SU-DHL-6 (cell line): ENCODE results near the gene HPS4.

Experiments
- H2AFZ ChIP-seq: fragments of 200-600 bp; sonication (generic); 2 replicates; pipeline ENCODE4 v1.6.1; 2014; ENCODE audit warnings: low read depth, mild to moderate bottlenecking, moderate library complexity, mixed read lengths, antibody characterized with exemption, low read length; ENCODE audit not compliant: severe bottlenecking
- H3F3A ChIP-seq: fragments of 200-600 bp; shearing (Covaris generic); 2 replicates; pipeline ENCODE4 v1.6.0; 2016; ENCODE audit warnings: antibody characterized with exemption, mild to moderate bottlenecking; ENCODE audit not compliant: insufficient read depth
- H3K27ac ChIP-seq: fragments of 200-600 bp; sonication (generic); 2 replicates; pipeline ENCODE4 v1.5.1; 2016; ENCODE audit warnings: low read depth, mild to moderate bottlenecking, low read length, moderate library complexity, mixed read lengths
- H3K27me3 ChIP-seq: fragments of 200-600 bp; sonication (generic), shearing (Covaris generic); 2 replicates; pipeline ENCODE4 v1.6.0; 2014; ENCODE audit warnings: mild to moderate bottlenecking, low read length
- H3K36me3 ChIP-seq: fragments of 200-600 bp; sonication (generic); 2 replicates; pipeline ENCODE4 v1.6.1; 2014; ENCODE audit warnings: mild to moderate bottlenecking, low read length, mixed read lengths
- H3K4me2 ChIP-seq: fragments of 300-600, 200-600 bp; shearing (Covaris generic), sonication (generic); 2 replicates; pipeline ENCODE4 v1.6.0; 2014; ENCODE audit warnings: low read length, low read depth, mild to moderate bottlenecking; ENCODE audit not compliant: poor library complexity, severe bottlenecking
- H3K4me3 ChIP-seq: fragments of 200-600 bp; sonication (generic); 2 replicates; pipeline ENCODE4 v1.5.1; 2014; ENCODE audit warnings: antibody characterized with exemption, low read length, mild to moderate bottlenecking, mixed read lengths; ENCODE audit not compliant: insufficient read depth, poor library complexity, severe bottlenecking
- H3K79me2 ChIP-seq: fragments of 200-600 bp; sonication (generic); 2 replicates; pipeline ENCODE4 v1.6.1; 2014; ENCODE audit warnings: mild to moderate bottlenecking, low read length, moderate library complexity; ENCODE audit not compliant: insufficient read depth
- H3K9ac ChIP-seq: fragments of 200-600 bp; sonication (generic); 2 replicates; pipeline ENCODE4 v1.7.0; 2014; ENCODE audit warnings: mild to moderate bottlenecking, low read length
- H3K9me2 ChIP-seq: fragments of 200-600 bp; sonication (generic); replicated peaks from 2 replicates; pipeline ENCODE4 v1.6.1; 2014; ENCODE audit warnings: low read length; ENCODE audit not compliant: insufficient read depth
- H3K9me3 ChIP-seq: fragments of 200-600 bp; sonication (generic); 2 replicates; pipeline ENCODE4 v1.6.1; 2014; ENCODE audit warnings: low read length, mixed read lengths; ENCODE audit not compliant: insufficient read depth
- H4K20me1 ChIP-seq: fragments of 200-600 bp; sonication (generic); 2 replicates; pipeline ENCODE4 v1.6.1; 2014; ENCODE audit warnings: low read depth, mild to moderate bottlenecking, antibody characterized with exemption, low read length, moderate library complexity, mixed read lengths
- EZH2phosphoT487 ChIP-seq: fragments of 200-600 bp; sonication (generic), shearing (Covaris generic); conservative IDR thresholded peaks from 2 replicates; pipeline ENCODE4 v1.6.1; 2018; ENCODE audit warnings: mild to moderate bottlenecking, antibody characterized with exemption, low read length, moderate library complexity, mixed read lengths
- TF ChIP-seq, protein P1 (sequence below): fragments of 200-600 bp; sonication (generic); IDR thresholded peaks from one replicate; pipeline ENCODE4 v1.5.1; 2017; ENCODE audit warnings: antibody characterized with exemption, mild to moderate bottlenecking, low read length, moderate library complexity; ENCODE audit not compliant: insufficient read depth, poor library complexity, severe bottlenecking

The HPS4 gene

DNA sequence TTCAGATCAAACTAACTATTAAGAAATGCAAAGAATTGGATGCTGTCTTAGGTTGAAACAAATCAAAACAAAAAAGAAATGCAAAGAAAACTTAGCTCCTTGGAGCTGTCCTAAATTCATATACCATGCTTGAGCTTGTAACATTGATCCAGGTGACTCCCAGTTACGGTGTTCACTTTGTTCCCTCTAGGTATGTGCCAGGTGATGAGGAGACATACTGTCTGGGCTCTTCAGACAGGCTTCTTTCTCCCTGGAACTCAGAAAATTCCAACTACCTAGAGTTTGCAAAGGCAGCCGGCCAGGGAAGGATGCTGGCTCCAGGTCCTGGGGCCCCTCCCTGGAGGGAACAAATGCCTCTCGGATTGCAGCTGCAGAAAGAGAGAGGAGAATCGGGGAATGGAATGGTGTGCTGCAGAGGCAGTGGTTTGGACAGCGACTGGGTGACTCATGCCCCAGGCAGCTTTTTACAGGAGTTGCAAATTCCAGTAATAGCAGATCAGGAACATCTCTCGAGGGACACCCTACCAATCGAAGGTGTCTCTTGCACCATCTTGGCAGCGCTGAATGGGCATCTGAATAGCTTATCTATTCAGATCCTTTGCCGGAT is 66.8 kb downstream of the HPS4 start:
- Histone ChIP-seq H4K20me1 (no peaks in the 10 kb centered on the region), H3K9ac (no peak overlapping the region), H3K27me3 (no peaks in the 10 kb centered on the region), H3F3A (no peaks in the 10 kb centered on the region), H3K79me2 (no peaks in the 10 kb centered on the region), H3K4me2 (no peak overlapping the region), H3K4me3 (no peak overlapping the region), H3K36me3 (no peaks in the 10 kb centered on the region), H3K9me3 (no peaks in the 10 kb centered on the region), H3K9me2 (no peaks in the 10 kb centered on the region), H3K27ac (no peak overlapping the region), H2AFZ (no peak overlapping the region)
- TF ChIP-seq EZH2phosphoT487, result no peak
- TF ChIP-seq, protein P1, sequence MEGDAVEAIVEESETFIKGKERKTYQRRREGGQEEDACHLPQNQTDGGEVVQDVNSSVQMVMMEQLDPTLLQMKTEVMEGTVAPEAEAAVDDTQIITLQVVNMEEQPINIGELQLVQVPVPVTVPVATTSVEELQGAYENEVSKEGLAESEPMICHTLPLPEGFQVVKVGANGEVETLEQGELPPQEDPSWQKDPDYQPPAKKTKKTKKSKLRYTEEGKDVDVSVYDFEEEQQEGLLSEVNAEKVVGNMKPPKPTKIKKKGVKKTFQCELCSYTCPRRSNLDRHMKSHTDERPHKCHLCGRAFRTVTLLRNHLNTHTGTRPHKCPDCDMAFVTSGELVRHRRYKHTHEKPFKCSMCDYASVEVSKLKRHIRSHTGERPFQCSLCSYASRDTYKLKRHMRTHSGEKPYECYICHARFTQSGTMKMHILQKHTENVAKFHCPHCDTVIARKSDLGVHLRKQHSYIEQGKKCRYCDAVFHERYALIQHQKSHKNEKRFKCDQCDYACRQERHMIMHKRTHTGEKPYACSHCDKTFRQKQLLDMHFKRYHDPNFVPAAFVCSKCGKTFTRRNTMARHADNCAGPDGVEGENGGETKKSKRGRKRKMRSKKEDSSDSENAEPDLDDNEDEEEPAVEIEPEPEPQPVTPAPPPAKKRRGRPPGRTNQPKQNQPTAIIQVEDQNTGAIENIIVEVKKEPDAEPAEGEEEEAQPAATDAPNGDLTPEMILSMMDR, result no peak

DNA sequence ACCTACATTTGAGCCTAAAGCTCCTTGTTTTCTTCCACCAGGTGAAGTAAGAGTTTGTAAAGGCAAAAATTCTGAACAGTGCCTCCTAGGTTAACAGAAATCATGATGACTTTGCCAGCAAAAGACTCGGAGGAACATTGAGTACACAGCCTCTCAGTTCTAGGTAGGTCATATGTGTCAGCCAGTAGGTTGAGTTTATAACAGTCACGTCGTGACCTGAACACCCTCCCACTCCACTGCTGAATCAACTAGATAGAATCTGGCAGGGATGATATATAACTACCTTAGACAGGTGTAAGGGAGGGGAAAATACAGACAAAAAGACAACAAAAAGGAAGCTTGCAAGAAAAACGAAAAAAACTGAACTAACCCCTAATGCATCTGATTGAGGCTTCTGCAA is 67.3 kb downstream of the HPS4 start:
- no peaks in the 10 kb centered on the region for H3K9me2 ChIP-seq
- H3K9ac ChIP-seq, result no peak overlapping the region
- TF ChIP-seq EZH2phosphoT487, result no peak
- TF ChIP-seq, protein P1, result no peak
- no peaks in the 10 kb centered on the region for H4K20me1 ChIP-seq
- H3K79me2 ChIP-seq, result no peaks in the 10 kb centered on the region
- no peak overlapping the region for H3K4me2 ChIP-seq
- no peak overlapping the region for H2AFZ ChIP-seq
- no peaks in the 10 kb centered on the region for H3K9me3 ChIP-seq
- no peaks in the 10 kb centered on the region for H3K27me3 ChIP-seq
- H3K4me3 ChIP-seq, result no peak overlapping the region
- no peaks in the 10 kb centered on the region for H3K36me3 ChIP-seq
- no peak overlapping the region for H3K27ac ChIP-seq
- H3F3A ChIP-seq, result no peaks in the 10 kb centered on the region

- H2AFZ ChIP-seq, result no peak overlapping the region
- no peak overlapping the region for H3K4me3 ChIP-seq
- no peaks in the 10 kb centered on the region for H3K9me3 ChIP-seq
- no peaks in the 10 kb centered on the region for H3K27me3 ChIP-seq
- no peak overlapping the region for H3K27ac ChIP-seq
- TF ChIP-seq EZH2phosphoT487, result no peak
- TF ChIP-seq, protein P1, result no peak
- H4K20me1 ChIP-seq, result no peaks in the 10 kb centered on the region
- H3K79me2 ChIP-seq, result no peaks in the 10 kb centered on the region
- no peaks in the 10 kb centered on the region for H3F3A ChIP-seq
- no peaks in the 10 kb centered on the region for H3K36me3 ChIP-seq
- no peaks in the 10 kb centered on the region for H3K9me2 ChIP-seq
- no peak overlapping the region for H3K4me2 ChIP-seq
- no peak overlapping the region for H3K9ac ChIP-seq
Measured at GRCh38 chr22:26414347-26414746, 69.2 kb downstream of the HPS4 start.
